Upper lobe of left lung (tissue), 6 donors: Measurements from ENCODE around the gene CLEC16A. TPM values are rescaled to one million over a fixed set of nuclear protein-coding genes. Genes with fewer than 3 reads are reported as not detected.
"Not testable (repeated sequence)": the region's sequence is repeated elsewhere in the genome, so short reads cannot be mapped to it uniquely, and the experiment has no call there.

ENCODE experiments used
- ATAC-seq, 2 donors: fragments of 200-7000 bp; cut with Tn5 transposase; one replicate each; pipeline ENCODE4 v1.9.1; 2022; ENCODE audit warnings: mild to moderate bottlenecking in 2 of 2, moderate library complexity in 2 of 2; ENCODE audit not compliant: low FRiP score in 2 of 2
- DNase-seq, 2 donors: peaks; one replicate each; pipeline ENCODE4 v3.0.0-alpha.2; 2019 to 2020
- H3K27ac ChIP-seq, 4 donors: fragments of 200-600 bp; sonication (generic); one replicate each; pipeline ENCODE4 v1.5.1; 2016 to 2019
- H3K27me3 ChIP-seq, 4 donors: fragments of 200-600 bp; sonication (generic); one replicate each; pipeline ENCODE4 v1.5.1; 2017 to 2019
- H3K36me3 ChIP-seq, 4 donors: fragments of 200-600 bp; sonication (generic); one replicate each; pipeline ENCODE4 v1.5.1; 2016 to 2019
- H3K4me1 ChIP-seq, 4 donors: fragments of 200-600 bp; sonication (generic); one replicate each; pipeline ENCODE4 v1.5.1; 2018 to 2019
- H3K4me3 ChIP-seq, 4 donors: fragments of 200-600 bp; sonication (generic); one replicate each; pipeline ENCODE4 v1.5.1; 2017 to 2019; ENCODE audit warnings: mild to moderate bottlenecking in 2 of 4, moderate library complexity in 1 of 4
- H3K9me3 ChIP-seq, 4 donors: fragments of 200-600 bp; sonication (generic); one replicate each; pipeline ENCODE4 v1.5.1; 2018 to 2019
- EP300 ChIP-seq, 4 donors: sonication (generic); formaldehyde crosslinking; IDR thresholded peaks; one replicate each; pipeline ENCODE4 v1.5.1; 2017; ENCODE audit warnings: antibody characterized with exemption in 4 of 4, control low read depth in 2 of 4
- POLR2A ChIP-seq, 4 donors: fragments of 450-650 bp; IDR thresholded peaks; one replicate each; pipeline ENCODE4 v1.5.1; 2016 to 2017; ENCODE audit warnings: antibody characterized with exemption in 4 of 4, mild to moderate bottlenecking in 2 of 4
- POLR2AphosphoS5 ChIP-seq, 2 donors: sonication (generic); formaldehyde crosslinking; IDR thresholded peaks; one replicate each; pipeline ENCODE4 v1.5.1; 2017; ENCODE audit warnings: antibody characterized with exemption in 2 of 2
- WGBS, 2 donors: methylation state at CpG; one replicate each; pipeline ENCODE4 v1.1.5; 2017 to 2018; 5-methylcytosine and 5-hydroxymethylcytosine counted together
- total RNA-seq, 6 donors: library from RNA; depleted of rRNA in 4 of 6; stranded (reverse); fragments of >200 nt in 4 of 6; gene quantifications; one replicate each; pipeline versions ENCODE4 v1.1.0 to v1.2.1, GENCODE V29; 2016 to 2021
- TF ChIP-seq, protein P1 (sequence below), 6 experiments: fragments of 450-650 bp in 4 of 6; fragments of 200-600 bp in 2 of 6; sonication (generic) in 2 of 6; IDR thresholded peaks; one replicate each; pipeline ENCODE4 v1.5.1; 2016 to 2019; ENCODE audit warnings: antibody characterized with exemption in 6 of 6
- donor health status: DM: no; HTN: no; CAD: no; lungs with moderate emphysema.
- donor health status: DM: no; HTN: yes; CAD: no; lungs with severe emphysema.

Gene CLEC16A
- total RNA-seq, 6 donors from 2014 or later: 33.3 to 85.9 (median 46.4) TPM

DNA sequence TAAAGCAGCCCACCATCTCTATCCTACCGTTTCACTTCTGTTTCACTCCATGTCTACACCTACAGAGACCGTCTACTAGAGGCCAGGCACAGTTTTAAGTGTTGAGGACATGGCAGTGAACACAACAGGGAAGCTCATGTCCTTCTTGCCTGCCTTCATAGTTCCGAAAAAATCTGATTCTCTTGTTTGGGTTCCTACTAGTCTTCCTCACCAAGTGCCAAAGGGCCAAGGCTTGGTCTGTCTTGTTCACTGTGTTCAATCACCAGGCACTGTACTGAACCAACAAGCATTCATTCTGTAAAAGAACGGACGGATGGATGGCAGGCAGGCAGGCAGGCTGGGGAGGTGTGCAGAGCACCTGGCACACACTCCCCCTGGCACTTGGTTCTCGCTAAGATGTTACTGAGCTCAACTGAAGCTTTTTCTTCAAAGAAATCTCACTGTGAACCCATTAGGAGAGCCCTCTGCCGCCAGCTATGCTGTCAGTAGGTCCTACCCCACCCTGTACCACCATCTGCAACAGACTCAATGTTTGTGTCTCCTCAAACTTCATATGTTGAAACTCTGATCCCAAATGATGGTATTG lies 4.6 kb upstream of the CLEC16A start:
- no peak for TF ChIP-seq POLR2A (IDR thresholded peaks at IDR 0.05)
- TF ChIP-seq POLR2AphosphoS5 (IDR thresholded peaks at IDR 0.05): no peak
- TF ChIP-seq, protein P1, sequence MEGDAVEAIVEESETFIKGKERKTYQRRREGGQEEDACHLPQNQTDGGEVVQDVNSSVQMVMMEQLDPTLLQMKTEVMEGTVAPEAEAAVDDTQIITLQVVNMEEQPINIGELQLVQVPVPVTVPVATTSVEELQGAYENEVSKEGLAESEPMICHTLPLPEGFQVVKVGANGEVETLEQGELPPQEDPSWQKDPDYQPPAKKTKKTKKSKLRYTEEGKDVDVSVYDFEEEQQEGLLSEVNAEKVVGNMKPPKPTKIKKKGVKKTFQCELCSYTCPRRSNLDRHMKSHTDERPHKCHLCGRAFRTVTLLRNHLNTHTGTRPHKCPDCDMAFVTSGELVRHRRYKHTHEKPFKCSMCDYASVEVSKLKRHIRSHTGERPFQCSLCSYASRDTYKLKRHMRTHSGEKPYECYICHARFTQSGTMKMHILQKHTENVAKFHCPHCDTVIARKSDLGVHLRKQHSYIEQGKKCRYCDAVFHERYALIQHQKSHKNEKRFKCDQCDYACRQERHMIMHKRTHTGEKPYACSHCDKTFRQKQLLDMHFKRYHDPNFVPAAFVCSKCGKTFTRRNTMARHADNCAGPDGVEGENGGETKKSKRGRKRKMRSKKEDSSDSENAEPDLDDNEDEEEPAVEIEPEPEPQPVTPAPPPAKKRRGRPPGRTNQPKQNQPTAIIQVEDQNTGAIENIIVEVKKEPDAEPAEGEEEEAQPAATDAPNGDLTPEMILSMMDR (IDR thresholded peaks at IDR 0.05): no peak
- TF ChIP-seq EP300 (IDR thresholded peaks at IDR 0.05): no peak
- peak overlapping the region in 2 of 4 donors; percentile 89 to 93 for H3K4me3 ChIP-seq
- ATAC-seq: no peak
- H3K36me3 ChIP-seq: no peaks in the 10 kb centered on the region
- H3K9me3 ChIP-seq: no peaks in the 10 kb centered on the region
- H3K4me1 ChIP-seq: peaks cover 69 to 83% (median 79%) of the 10 kb centered on the region in 4 donors
- WGBS, 2 donors: 85 to 90% methylated on average over 7 of the region's 7 CpGs
- peak overlapping the region; percentile 84 to 92 (median 88) for H3K27ac ChIP-seq
- no peaks in the 10 kb centered on the region for H3K27me3 ChIP-seq
- DNase-seq: no peak

- 14 to 36% methylated on average over 4 to 8 of the region's 8 CpGs for WGBS, 2 donors
- Histone ChIP-seq H3K9me3 (no peaks in the 10 kb centered on the region), H3K27me3 (no peaks in the 10 kb centered on the region), H3K27ac (peak overlapping the region; percentile 84 to 92 (median 88)), H3K36me3 (no peaks in the 10 kb centered on the region), H3K4me3 (peak overlapping the region; percentile 62 to 94 (median 91)), H3K4me1 (peaks cover 68 to 84% (median 81%) of the 10 kb centered on the region in 4 donors)
- TF ChIP-seq POLR2AphosphoS5 (IDR thresholded peaks at IDR 0.05) (peak in 1 of 2 donors; percentile 55), EP300 (IDR thresholded peaks at IDR 0.05) (no peak), POLR2A (IDR thresholded peaks at IDR 0.05) (peak in 2 of 4 donors; percentile 22 to 49)
- TF ChIP-seq, protein P1 (IDR thresholded peaks at IDR 0.05): no peak
- no peak for ATAC-seq
- DNase-seq: peak in 1 of 2 donors; percentile 65
Measured at GRCh38 chr16:10940501-10941079, 3.8 kb upstream of the CLEC16A start.

DNA sequence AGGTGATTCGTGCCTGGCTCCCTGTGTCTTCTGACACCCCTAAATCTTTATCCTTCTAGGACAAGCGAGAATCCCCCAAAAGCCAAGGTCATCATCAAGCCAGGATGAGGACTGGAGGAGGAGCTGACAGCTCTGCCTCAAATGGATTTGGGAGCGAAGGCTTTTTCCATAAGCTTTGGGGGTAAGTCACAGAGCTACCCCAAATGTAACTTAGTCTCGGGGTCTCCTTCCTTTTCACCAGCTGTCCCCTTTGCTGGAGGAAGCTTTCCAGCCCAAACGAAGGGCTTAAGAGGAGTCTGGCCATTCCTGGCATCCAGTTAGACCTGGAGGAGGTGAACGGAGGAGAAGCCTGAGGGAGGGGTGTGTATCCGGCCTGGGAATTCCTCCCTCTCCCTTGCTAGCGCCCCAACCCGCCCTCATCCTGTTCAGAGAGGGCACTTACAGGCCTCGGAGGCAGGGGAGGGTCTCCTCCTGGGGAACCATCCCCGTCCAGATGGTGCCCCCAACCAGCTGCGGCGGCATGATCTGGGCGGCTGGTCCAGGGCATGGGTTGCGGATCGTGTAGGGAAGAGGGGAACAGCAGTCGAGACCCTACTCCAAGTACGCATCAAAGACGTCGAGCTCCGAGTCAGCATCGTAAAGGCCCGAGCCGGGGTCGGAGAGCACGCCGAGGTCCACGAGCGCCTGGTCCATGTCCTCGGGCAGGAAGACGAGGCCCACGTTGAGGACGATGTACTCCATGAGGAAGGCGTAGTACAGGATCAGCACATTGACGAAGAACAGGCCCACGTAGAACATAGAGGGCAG lies 3.0 kb upstream of the CLEC16A start:
- H3K27me3 ChIP-seq: no peaks in the 10 kb centered on the region
- no peak for TF ChIP-seq POLR2A (IDR thresholded peaks at IDR 0.05)
- no peak for TF ChIP-seq EP300 (IDR thresholded peaks at IDR 0.05)
- TF ChIP-seq, protein P1 (IDR thresholded peaks at IDR 0.05): no peak
- TF ChIP-seq POLR2AphosphoS5 (IDR thresholded peaks at IDR 0.05): peak in 1 of 2 donors; percentile 8
- H3K9me3 ChIP-seq: no peaks in the 10 kb centered on the region
- H3K4me3 ChIP-seq: peak overlapping the region; percentile 62 to 94 (median 91)
- H3K4me1 ChIP-seq: peaks cover 70 to 85% (median 81%) of the 10 kb centered on the region in 4 donors
- DNase-seq (no peak), ATAC-seq (peak in 1 of 2 donors; percentile 0)
- no peaks in the 10 kb centered on the region for H3K36me3 ChIP-seq
- 5 to 14% methylated on average over 7 to 34 of the region's 36 CpGs for WGBS, 2 donors
- peak overlapping the region; percentile 84 to 92 (median 88) for H3K27ac ChIP-seq

DNA sequence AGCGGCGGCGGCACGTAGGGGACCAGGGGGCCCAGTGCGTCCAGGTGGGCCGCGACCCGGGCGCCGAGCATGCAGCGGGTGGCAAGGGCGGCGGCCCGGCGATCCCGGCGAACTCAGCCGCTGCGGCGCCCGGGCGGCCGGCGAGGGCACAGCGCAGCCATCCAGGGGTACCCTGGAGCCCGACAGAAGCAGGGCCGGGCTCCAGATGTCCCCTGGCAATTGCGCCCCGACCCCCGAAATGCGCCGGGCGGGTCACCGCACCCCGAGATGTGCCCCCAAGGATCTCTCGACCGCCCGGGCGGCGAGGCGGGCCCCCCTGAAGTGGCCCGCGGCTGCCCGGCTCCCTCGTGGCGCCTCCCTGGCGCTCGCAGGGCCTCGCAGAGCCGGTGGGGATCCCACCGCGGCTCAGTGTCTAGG lies 2.4 kb upstream of the CLEC16A start:
- not testable (repeated sequence) for H3K36me3 ChIP-seq, H3K9me3 ChIP-seq, DNase-seq, H3K27me3 ChIP-seq
- peak in 1 of 2 donors; percentile 1 for ATAC-seq
- Histone ChIP-seq H3K27ac (peak overlapping the region; percentile 84 to 92 (median 88)), H3K4me3 (peak overlapping the region; percentile 89 to 94 (median 92)), H3K4me1 (peaks cover 68 to 85% (median 81%) of the 10 kb centered on the region in 4 donors)
- 0% methylated on average over 7 to 9 of the region's 52 CpGs for WGBS, 2 donors
- TF ChIP-seq POLR2A (IDR thresholded peaks at IDR 0.05): peak in 1 of 4 donors; percentile 35
- TF ChIP-seq, protein P1 (IDR thresholded peaks at IDR 0.05): peak in 1 of 6 experiments; percentile 4
